ENCODE measurements around the gene SPAG6. TPM values are rescaled to one million over a fixed set of nuclear protein-coding genes. Genes with fewer than 3 reads are reported as not detected.

SPAG6 gene
- total RNA-seq, 1 experiment from 2014 or later, result 0.74 TPM

DNA sequence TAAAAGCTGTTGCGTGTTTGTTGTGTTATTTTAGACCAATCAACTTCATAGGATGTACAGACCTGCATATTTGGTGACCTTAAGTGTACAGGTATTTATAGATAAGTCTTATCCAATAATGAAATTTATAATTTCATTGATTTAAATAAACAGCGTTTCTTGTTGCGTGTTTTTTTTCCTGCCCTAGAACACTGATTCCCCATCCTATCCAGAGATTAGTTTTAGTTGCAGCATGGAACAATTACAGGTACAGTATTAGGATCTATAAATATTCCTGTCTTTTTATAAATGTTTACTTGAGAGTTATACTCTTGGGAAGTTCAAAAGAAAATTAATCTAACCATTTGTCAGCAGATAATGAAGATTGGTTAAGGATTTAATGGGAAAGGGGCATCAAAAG is 26.5 kb upstream of the SPAG6 start (continued):
- TF ChIP-seq HMGXB4 (CRISPR knock-in tag; IDR thresholded peaks at IDR 0.05), result no peak
- no peak for TF ChIP-seq NFE2L1 (CRISPR knock-in tag; IDR thresholded peaks at IDR 0.05)
- no peak for TF ChIP-seq GRHL2 (CRISPR knock-in tag; IDR thresholded peaks at IDR 0.05; ENCODE audit: insufficient replicate concordance, severe bottlenecking)
- TF ChIP-seq, protein P1, sequence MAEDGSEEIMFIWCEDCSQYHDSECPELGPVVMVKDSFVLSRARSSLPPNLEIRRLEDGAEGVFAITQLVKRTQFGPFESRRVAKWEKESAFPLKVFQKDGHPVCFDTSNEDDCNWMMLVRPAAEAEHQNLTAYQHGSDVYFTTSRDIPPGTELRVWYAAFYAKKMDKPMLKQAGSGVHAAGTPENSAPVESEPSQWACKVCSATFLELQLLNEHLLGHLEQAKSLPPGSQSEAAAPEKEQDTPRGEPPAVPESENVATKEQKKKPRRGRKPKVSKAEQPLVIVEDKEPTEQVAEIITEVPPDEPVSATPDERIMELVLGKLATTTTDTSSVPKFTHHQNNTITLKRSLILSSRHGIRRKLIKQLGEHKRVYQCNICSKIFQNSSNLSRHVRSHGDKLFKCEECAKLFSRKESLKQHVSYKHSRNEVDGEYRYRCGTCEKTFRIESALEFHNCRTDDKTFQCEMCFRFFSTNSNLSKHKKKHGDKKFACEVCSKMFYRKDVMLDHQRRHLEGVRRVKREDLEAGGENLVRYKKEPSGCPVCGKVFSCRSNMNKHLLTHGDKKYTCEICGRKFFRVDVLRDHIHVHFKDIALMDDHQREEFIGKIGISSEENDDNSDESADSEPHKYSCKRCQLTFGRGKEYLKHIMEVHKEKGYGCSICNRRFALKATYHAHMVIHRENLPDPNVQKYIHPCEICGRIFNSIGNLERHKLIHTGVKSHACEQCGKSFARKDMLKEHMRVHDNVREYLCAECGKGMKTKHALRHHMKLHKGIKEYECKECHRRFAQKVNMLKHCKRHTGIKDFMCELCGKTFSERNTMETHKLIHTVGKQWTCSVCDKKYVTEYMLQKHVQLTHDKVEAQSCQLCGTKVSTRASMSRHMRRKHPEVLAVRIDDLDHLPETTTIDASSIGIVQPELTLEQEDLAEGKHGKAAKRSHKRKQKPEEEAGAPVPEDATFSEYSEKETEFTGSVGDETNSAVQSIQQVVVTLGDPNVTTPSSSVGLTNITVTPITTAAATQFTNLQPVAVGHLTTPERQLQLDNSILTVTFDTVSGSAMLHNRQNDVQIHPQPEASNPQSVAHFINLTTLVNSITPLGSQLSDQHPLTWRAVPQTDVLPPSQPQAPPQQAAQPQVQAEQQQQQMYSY (CRISPR knock-in tag; IDR thresholded peaks at IDR 0.05), result no peak
- TF ChIP-seq MXD4 (CRISPR knock-in tag; IDR thresholded peaks at IDR 0.05; ENCODE audit: borderline replicate concordance), result no peak
- TF ChIP-seq SMAD4 (CRISPR knock-in tag; IDR thresholded peaks at IDR 0.05), result no peak

GRCh38 chr10:22319547-22319979 is 25.7 kb upstream of the SPAG6 start:
- ATAC-seq (no peak), DNase-seq (ENCODE audit: low spot score) (no peak)
- H3K27me3 Mint-ChIP-seq (ENCODE audit: low read depth), result peaks cover 88% of the 10 kb centered on the region
- no peak overlapping the region for H3K27ac Mint-ChIP-seq
- CTCF ChIA-PET, result no interaction called here
- H3K4me3 Mint-ChIP-seq, result peak overlapping the region; percentile 72
- H3K36me3 Mint-ChIP-seq, result no peaks in the 10 kb centered on the region
- H3K4me1 Mint-ChIP-seq, result peaks cover 64% of the 10 kb centered on the region
- TF ChIP-seq, protein P2, sequence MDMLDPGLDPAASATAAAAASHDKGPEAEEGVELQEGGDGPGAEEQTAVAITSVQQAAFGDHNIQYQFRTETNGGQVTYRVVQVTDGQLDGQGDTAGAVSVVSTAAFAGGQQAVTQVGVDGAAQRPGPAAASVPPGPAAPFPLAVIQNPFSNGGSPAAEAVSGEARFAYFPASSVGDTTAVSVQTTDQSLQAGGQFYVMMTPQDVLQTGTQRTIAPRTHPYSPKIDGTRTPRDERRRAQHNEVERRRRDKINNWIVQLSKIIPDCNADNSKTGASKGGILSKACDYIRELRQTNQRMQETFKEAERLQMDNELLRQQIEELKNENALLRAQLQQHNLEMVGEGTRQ (CRISPR knock-in tag; IDR thresholded peaks at IDR 0.05), result no peak
- TF ChIP-seq USF1 (CRISPR knock-in tag; IDR thresholded peaks at IDR 0.05) (no peak), JUN (CRISPR knock-in tag; IDR thresholded peaks at IDR 0.05) (no peak), ZBTB21 (CRISPR knock-in tag; IDR thresholded peaks at IDR 0.05; ENCODE audit: borderline replicate concordance) (no peak)
- TF ChIP-seq, protein P3, sequence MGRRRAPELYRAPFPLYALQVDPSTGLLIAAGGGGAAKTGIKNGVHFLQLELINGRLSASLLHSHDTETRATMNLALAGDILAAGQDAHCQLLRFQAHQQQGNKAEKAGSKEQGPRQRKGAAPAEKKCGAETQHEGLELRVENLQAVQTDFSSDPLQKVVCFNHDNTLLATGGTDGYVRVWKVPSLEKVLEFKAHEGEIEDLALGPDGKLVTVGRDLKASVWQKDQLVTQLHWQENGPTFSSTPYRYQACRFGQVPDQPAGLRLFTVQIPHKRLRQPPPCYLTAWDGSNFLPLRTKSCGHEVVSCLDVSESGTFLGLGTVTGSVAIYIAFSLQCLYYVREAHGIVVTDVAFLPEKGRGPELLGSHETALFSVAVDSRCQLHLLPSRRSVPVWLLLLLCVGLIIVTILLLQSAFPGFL (CRISPR knock-in tag; IDR thresholded peaks at IDR 0.05; ENCODE audit: borderline replicate concordance), result no peak
- TF ChIP-seq, protein P4, sequence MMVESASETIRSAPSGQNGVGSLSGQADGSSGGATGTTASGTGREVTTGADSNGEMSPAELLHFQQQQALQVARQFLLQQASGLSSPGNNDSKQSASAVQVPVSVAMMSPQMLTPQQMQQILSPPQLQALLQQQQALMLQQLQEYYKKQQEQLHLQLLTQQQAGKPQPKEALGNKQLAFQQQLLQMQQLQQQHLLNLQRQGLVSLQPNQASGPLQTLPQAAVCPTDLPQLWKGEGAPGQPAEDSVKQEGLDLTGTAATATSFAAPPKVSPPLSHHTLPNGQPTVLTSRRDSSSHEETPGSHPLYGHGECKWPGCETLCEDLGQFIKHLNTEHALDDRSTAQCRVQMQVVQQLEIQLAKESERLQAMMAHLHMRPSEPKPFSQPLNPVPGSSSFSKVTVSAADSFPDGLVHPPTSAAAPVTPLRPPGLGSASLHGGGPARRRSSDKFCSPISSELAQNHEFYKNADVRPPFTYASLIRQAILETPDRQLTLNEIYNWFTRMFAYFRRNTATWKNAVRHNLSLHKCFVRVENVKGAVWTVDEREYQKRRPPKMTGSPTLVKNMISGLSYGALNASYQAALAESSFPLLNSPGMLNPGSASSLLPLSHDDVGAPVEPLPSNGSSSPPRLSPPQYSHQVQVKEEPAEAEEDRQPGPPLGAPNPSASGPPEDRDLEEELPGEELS (CRISPR knock-in tag; IDR thresholded peaks at IDR 0.05), result no peak
- TF ChIP-seq, protein P5, sequence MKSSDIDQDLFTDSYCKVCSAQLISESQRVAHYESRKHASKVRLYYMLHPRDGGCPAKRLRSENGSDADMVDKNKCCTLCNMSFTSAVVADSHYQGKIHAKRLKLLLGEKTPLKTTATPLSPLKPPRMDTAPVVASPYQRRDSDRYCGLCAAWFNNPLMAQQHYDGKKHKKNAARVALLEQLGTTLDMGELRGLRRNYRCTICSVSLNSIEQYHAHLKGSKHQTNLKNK (CRISPR knock-in tag; IDR thresholded peaks at IDR 0.05), result no peak
- POLR2A ChIA-PET, result interaction anchor here (0.6 kb wide), 1 partner anchor 355 kb away, joined by 5 read pairs; no protein-coding TSS in a partner anchor
- H3K9me3 Mint-ChIP-seq, result no peaks in the 10 kb centered on the region

All from WTC11 (cell line).